Measurements from ENCODE around the gene NMT2. TPM values are rescaled to one million over a fixed set of nuclear protein-coding genes. Genes with fewer than 3 reads are reported as not detected.
A peak's percentile ranks its signal among the peaks of the same experiment; 100 is the strongest.

NMT2 gene
- total RNA-seq, 1 experiment from 2014 or later, result 14.4 TPM

- H3K9me2 ChIP-seq (replicated peaks; ENCODE audit: low read length), result no peaks in the 10 kb centered on the region
- H3F3A ChIP-seq (ENCODE audit: low read length, unreplicated experiment), result no peaks in the 10 kb centered on the region
- intact Hi-C loops (cut with micrococcal nuclease), result loop anchor here (1.0 kb wide), 2 partner anchors 8 to 142 kb away; partner anchors contain the start of genes ACBD7 and DCLRE1C
- H3K4me2 ChIP-seq (ENCODE audit: low read length), result peak overlapping the region; percentile 93
- no peaks in the 10 kb centered on the region for H3K27me3 ChIP-seq (ENCODE audit: low read length)
- H3K9ac ChIP-seq (ENCODE audit: low read length), result peak overlapping the region; percentile 98; the same call in 1 of the 2 replicates
- TF ChIP-seq CTCF (conservative IDR thresholded peaks at IDR 0.05; ENCODE audit: low read depth, low read length), result no peak
- TF ChIP-seq EZH2phosphoT487 (IDR thresholded peaks at IDR 0.05; ENCODE audit: borderline replicate concordance, low read length), result no peak
- TF ChIP-seq EZH2 (IDR thresholded peaks at IDR 0.05; ENCODE audit: low read length, unreplicated experiment), result no peak
- peaks cover 3% of the 10 kb centered on the region; the same call in 1 of the 2 replicates for H4K20me1 ChIP-seq (ENCODE audit: low read length)
- H2AFZ ChIP-seq (ENCODE audit: low read length), result peak overlapping the region; percentile 84
- H3K4me3 ChIP-seq (ENCODE audit: low read length), result peak overlapping the region; percentile 94
- no peaks in the 10 kb centered on the region for H3K36me3 ChIP-seq (ENCODE audit: low read depth, low read length)
- H3K27ac ChIP-seq (ENCODE audit: low read length), result peak overlapping the region; percentile 94
- H3K79me2 ChIP-seq (ENCODE audit: low read length), result peaks cover 43% of the 10 kb centered on the region
- ATAC-seq (peak; percentile 8), DNase-seq (no peak)
- H3K4me1 ChIP-seq (ENCODE audit: insufficient read depth, low read length), result no peaks in the 10 kb centered on the region; the same call in 1 of the 2 replicates
- no peaks in the 10 kb centered on the region for H3K9me3 ChIP-seq (ENCODE audit: low read length)
- ChIA-PET CTCF (no interaction called here), POLR2A (ENCODE audit: unreplicated experiment) (no interaction called here)
- BruUV-seq (replicated peaks), result TSS peak; percentile 56
These were observed 71.9 kb downstream of the NMT2 start for GRCh38 chr10:15096661-15097010.

- no peak for DNase-seq
- Histone ChIP-seq H3K4me2 (ENCODE audit: low read length) (no peak overlapping the region), H2AFZ (ENCODE audit: low read length) (no peak overlapping the region), H3K36me3 (ENCODE audit: low read depth, low read length) (no peaks in the 10 kb centered on the region), H3K79me2 (ENCODE audit: low read length) (peaks cover 6% of the 10 kb centered on the region), H3F3A (ENCODE audit: low read length, unreplicated experiment) (no peaks in the 10 kb centered on the region), H4K20me1 (ENCODE audit: low read length) (no peaks in the 10 kb centered on the region), H3K27me3 (ENCODE audit: low read length) (no peaks in the 10 kb centered on the region), H3K4me3 (ENCODE audit: low read length) (no peak overlapping the region), H3K27ac (ENCODE audit: low read length) (no peak overlapping the region), H3K9ac (ENCODE audit: low read length) (no peak overlapping the region), H3K9me2 (replicated peaks; ENCODE audit: low read length) (no peaks in the 10 kb centered on the region), H3K9me3 (ENCODE audit: low read length) (no peaks in the 10 kb centered on the region), H3K4me1 (ENCODE audit: insufficient read depth, low read length) (no peaks in the 10 kb centered on the region)
- ATAC-seq, result no peak
- BruUV-seq (replicated peaks), result no TSS peak
- intact Hi-C loops (cut with micrococcal nuclease), result no loop called here
- ChIA-PET CTCF (no interaction called here), POLR2A (ENCODE audit: unreplicated experiment) (no interaction called here)
- TF ChIP-seq EZH2 (IDR thresholded peaks at IDR 0.05; ENCODE audit: low read length, unreplicated experiment) (no peak), CTCF (conservative IDR thresholded peaks at IDR 0.05; ENCODE audit: low read depth, low read length) (no peak), EZH2phosphoT487 (IDR thresholded peaks at IDR 0.05; ENCODE audit: borderline replicate concordance, low read length) (no peak)
These were observed 75.6 kb downstream of the NMT2 start for GRCh38 chr10:15092855-15093408.

- no peak for DNase-seq
- BruUV-seq (replicated peaks), result no TSS peak
- H3K36me3 ChIP-seq (ENCODE audit: low read depth, low read length), result no peaks in the 10 kb centered on the region
- intact Hi-C loops (cut with micrococcal nuclease), result no loop called here
- H3K9me3 ChIP-seq (ENCODE audit: low read length), result no peaks in the 10 kb centered on the region
- ChIA-PET CTCF (no interaction called here), POLR2A (ENCODE audit: unreplicated experiment) (no interaction called here)
- H3F3A ChIP-seq (ENCODE audit: low read length, unreplicated experiment), result no peaks in the 10 kb centered on the region
- no peaks in the 10 kb centered on the region for H3K9me2 ChIP-seq (replicated peaks; ENCODE audit: low read length)
- H3K4me3 ChIP-seq (ENCODE audit: low read length), result no peak overlapping the region
- H3K9ac ChIP-seq (ENCODE audit: low read length), result no peak overlapping the region
- no peaks in the 10 kb centered on the region for H3K79me2 ChIP-seq (ENCODE audit: low read length)
- no peak overlapping the region for H3K4me2 ChIP-seq (ENCODE audit: low read length)
- no peaks in the 10 kb centered on the region for H4K20me1 ChIP-seq (ENCODE audit: low read length)
- H3K27me3 ChIP-seq (ENCODE audit: low read length), result no peaks in the 10 kb centered on the region
- TF ChIP-seq EZH2 (IDR thresholded peaks at IDR 0.05; ENCODE audit: low read length, unreplicated experiment) (no peak), CTCF (conservative IDR thresholded peaks at IDR 0.05; ENCODE audit: low read depth, low read length) (no peak), EZH2phosphoT487 (IDR thresholded peaks at IDR 0.05; ENCODE audit: borderline replicate concordance, low read length) (no peak)
- H3K27ac ChIP-seq (ENCODE audit: low read length), result no peak overlapping the region
- no peaks in the 10 kb centered on the region for H3K4me1 ChIP-seq (ENCODE audit: insufficient read depth, low read length)
- no peak overlapping the region for H2AFZ ChIP-seq (ENCODE audit: low read length)
- ATAC-seq, result no peak
These were observed 77.1 kb downstream of the NMT2 start for GRCh38 chr10:15091418-15091817.

All from PC-3 (cell line).